GM18873 (cell line): ENCODE results near the gene RGS21.
"Not testable (repeated sequence)": the region's sequence is repeated elsewhere in the genome, so short reads cannot be mapped to it uniquely, and the experiment has no call there.

Experiments used
- ATAC-seq: cut with Tn5 transposase; IDR thresholded peaks from one replicate; pipeline ENCODE4 v1.9.1; 2021; ENCODE audit warnings: mild to moderate bottlenecking, moderate library complexity, moderate number of reproducible peaks; ENCODE audit not compliant: unreplicated experiment, low FRiP score

Gene RGS21, protein sequence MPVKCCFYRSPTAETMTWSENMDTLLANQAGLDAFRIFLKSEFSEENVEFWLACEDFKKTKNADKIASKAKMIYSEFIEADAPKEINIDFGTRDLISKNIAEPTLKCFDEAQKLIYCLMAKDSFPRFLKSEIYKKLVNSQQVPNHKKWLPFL

GRCh38 chr1:192316942-192317450 is at the start of gene RGS21:
Gene RGS21, plus strand, starts transcription at chr1:192316992. Its CDS starts 26,045 bp downstream, at chr1:192343037.
- no peak for ATAC-seq

- no peak for ATAC-seq
These were observed 48.2 kb upstream of the RGS21 start for GRCh38 chr1:192268468-192269052.

GRCh38 chr1:192270398-192270797 is 46.4 kb upstream of the RGS21 start:
- ATAC-seq: no peak

GRCh38 chr1:192272732-192273131 is 44.1 kb upstream of the RGS21 start:
- ATAC-seq: no peak

- ATAC-seq: no peak
These were observed 42.2 kb upstream of the RGS21 start for GRCh38 chr1:192274588-192274987.

DNA sequence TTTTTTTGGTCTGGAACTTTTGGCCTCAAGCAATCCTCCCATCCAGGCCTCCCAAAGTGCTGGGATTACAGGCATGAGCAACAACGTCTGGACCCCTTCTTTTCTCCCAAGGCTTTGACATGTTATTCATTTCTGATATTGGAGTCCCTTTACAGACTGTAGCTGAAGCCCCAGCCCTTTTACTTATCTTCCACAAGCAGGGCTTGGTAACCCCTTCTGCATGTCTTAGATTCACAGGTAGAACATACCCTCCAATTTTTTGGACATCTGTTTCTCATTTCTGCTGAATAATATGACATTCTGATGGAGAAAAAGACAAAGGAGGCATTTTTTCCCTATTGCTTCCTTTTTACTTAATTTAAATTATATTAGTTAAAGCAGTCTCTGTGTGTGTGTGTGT is 39.2 kb upstream of the RGS21 start:
- ATAC-seq: no peak

- ATAC-seq: no peak
These were observed 31.9 kb upstream of the RGS21 start for GRCh38 chr1:192284927-192285326.

DNA sequence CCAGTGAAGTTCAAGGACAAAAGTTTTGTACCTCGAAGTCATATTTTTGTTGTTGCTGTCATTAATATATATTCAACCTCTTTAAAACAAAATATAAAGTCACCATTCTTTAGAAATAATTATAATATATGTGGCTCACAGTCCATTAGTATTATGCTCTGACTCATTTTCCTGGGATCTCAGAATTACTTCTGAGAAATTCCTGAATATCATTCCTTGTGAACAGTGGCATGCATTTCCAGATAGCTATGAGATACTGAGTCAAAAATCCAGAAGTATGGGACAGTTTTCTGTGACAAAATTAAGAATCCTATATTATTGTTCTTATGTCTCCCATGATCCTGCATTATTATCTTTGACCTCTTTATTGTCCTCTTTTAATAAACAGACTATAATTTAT is 13.8 kb upstream of the RGS21 start:
- ATAC-seq: no peak

- ATAC-seq: not testable (repeated sequence)
These were observed 8.5 kb upstream of the RGS21 start for GRCh38 chr1:192308314-192308713.

DNA sequence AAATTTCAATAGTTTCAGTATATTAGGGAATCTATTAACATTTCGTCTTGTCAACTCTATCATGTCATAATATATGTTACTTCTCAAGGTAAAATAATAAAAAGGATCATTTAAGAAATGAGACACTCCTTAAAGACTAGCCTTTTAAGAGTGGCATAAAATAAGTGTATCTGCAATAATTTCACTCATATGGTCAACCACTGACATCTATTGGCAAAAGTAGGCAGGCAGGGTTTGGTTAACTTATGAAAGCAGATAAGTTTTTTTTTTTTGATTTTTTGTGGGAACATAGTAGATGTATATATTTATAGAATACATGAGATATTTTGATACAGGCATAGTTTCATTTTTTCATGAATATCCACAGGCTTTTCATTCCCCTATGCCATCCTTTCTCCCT is 5.5 kb upstream of the RGS21 start:
- ATAC-seq: no peak

GRCh38 chr1:192327997-192328396 is 11.2 kb downstream of the RGS21 start:
- no peak for ATAC-seq

- ATAC-seq: no peak
These were observed 26.1 kb downstream of the RGS21 start for GRCh38 chr1:192342842-192343241.

- ATAC-seq: no peak
These were observed 26.6 kb downstream of the RGS21 start for GRCh38 chr1:192343344-192343743.

- no peak for ATAC-seq
These were observed 32.5 kb downstream of the RGS21 start for GRCh38 chr1:192349314-192349713.

GRCh38 chr1:192350356-192350755 is 33.6 kb downstream of the RGS21 start:
- no peak for ATAC-seq

GRCh38 chr1:192351550-192351949 is 34.8 kb downstream of the RGS21 start:
- ATAC-seq: no peak

- ATAC-seq: no peak
These were observed 41.1 kb downstream of the RGS21 start for GRCh38 chr1:192357924-192358323.

- no peak for ATAC-seq
These were observed 41.6 kb downstream of the RGS21 start for GRCh38 chr1:192358402-192358801.

DNA sequence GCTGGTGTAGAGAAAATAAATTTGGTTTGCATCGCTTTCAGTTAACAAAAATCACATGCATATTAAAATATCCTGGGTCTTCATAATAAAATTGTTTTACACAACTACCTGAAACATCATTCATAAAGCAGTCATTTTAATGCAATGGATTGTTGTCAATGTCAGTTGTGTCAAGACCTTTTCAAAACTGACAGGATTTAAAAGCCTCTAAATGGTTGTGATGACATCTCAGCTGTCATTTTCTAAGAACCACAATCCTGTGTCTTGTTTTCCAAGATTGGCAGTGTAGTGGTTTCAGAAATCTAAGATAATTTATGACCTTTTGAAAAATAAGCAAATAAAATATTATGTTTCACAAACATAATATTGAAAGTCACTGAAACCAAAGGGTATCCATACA is 42.0 kb downstream of the RGS21 start:
- no peak for ATAC-seq

- no peak for ATAC-seq
These were observed 46.4 kb downstream of the RGS21 start for GRCh38 chr1:192363177-192363576.

- ATAC-seq: no peak
These were observed 50.6 kb downstream of the RGS21 start for GRCh38 chr1:192367436-192367835.

DNA sequence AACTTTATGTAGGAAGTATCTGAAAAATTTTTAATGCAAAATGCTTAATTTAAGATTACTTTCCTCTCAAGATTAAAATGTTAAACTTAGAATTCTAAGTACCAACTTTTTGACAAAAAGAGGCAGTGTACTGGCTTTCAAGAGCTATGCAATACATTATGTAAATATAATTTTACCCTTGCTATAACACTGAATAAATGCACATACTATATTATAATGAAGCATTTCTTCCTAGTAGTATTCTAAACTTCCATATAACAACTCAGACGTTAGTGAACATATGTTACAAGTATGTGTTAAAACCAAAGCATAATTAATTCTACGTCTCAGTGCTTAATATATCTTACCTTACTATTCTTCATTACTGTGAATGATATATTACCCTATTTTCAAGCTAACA is 58.5 kb downstream of the RGS21 start:
- ATAC-seq: no peak
